GM19324 (cell line): ENCODE data around the gene ARHGEF3.
"Not testable (repeated sequence)": the region's sequence is repeated elsewhere in the genome, so short reads cannot be mapped to it uniquely, and the experiment has no call there.

Source experiments
- ATAC-seq: cut with Tn5 transposase; IDR thresholded peaks from one replicate; pipeline ENCODE4 v1.9.1; 2021; ENCODE audit warnings: mild to moderate bottlenecking, moderate library complexity; ENCODE audit not compliant: unreplicated experiment, low FRiP score

ARHGEF3 gene

GRCh38 chr3:56775445-56775837 lies 26.3 kb downstream of the ARHGEF3 start:
- ATAC-seq: no peak

DNA sequence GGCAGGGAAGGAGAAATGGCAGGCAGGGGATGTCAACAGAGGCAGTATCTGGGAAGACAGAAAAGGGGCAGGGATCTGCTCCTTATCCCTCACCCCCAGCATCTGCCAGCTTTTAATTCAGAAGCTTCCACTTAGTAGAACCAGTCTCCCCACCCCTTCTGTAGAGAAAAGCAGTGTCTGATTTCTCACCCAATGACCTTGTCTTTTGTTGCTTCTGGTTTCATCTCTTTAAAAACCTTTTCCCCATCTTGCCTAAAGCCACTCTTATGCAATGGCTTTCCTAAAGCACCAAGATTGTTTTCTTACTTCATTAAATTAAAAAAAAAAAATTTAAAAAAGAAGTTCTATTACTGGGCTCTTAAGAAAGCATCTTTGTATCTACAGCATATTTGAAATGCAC lies 27.8 kb downstream of the ARHGEF3 start:
- ATAC-seq: no peak

DNA sequence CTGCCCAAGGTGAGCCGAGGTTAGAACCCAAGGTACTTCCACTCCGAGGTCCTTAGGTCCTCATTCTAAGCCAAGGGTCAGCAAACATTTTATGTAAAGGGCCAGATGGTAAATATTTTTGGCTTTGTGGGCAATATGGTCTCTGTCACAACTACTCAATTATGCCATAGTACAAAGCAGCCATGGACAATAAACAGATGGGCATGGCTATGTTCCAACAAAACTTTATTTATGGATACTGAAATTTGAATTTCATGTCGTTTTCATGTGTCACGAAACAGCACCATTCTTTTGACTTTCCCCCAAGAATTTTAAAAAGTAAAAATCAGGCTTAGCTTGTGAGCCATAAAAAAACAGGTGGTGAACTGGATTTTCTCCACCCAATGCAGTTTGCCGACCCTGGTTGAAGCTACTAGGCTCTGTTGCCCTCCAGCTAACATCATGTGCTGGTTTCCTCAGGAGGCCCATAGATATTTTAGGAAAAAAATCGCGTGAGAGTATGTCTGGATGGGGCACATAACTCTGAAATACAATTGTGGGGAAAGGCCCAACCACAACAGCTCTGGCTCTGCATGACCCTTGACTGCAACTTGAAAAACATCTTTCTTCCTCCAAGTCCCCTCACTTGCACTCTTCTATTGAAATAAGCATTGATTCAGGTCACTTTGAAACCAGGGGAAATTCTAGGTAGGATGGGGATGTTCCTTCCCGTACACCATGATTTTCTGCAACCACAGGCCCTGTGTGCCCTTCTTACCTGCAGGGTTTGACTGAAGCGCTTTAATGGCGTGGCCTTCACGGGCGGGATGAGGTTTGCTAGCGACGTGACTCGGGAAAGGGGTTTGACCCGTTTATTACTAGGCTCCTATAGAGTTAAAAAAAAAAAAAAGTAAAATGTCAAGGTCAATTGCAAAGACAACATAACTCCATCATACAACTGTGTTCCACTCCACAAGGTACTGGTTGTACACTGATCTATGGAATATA lies 28.5 kb downstream of the ARHGEF3 start:
- ATAC-seq: no peak

GRCh38 chr3:56771376-56771775 lies 30.4 kb downstream of the ARHGEF3 start:
- no peak for ATAC-seq

DNA sequence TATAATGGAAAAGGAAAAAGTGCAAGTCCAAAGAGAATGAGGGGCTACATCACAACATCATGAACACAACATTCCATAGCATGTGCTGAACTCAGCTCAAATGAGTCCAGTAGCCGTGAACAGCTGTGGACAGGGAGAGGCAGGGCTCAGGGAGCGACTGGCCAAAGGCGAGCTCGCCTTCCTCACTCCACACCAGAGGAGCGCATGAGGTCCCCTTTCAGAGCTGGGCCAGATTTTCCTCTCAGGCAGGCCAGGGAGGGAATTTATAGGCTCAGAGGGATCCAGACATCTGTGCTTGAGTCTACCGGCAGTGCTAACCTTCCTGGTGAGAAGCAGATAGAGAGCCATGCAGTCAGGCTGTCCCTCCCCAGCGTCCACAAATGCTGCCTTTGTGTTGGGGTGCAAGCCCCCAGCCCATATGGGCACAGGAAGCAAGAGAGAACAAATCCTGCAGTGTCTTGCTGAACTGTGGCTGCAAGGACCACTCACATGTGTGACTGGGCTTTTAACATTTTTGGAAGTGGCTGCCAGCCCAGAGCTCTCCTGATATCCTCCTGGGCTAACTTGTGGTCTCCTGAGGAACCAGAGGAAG lies 32.5 kb downstream of the ARHGEF3 start:
- no peak for ATAC-seq

DNA sequence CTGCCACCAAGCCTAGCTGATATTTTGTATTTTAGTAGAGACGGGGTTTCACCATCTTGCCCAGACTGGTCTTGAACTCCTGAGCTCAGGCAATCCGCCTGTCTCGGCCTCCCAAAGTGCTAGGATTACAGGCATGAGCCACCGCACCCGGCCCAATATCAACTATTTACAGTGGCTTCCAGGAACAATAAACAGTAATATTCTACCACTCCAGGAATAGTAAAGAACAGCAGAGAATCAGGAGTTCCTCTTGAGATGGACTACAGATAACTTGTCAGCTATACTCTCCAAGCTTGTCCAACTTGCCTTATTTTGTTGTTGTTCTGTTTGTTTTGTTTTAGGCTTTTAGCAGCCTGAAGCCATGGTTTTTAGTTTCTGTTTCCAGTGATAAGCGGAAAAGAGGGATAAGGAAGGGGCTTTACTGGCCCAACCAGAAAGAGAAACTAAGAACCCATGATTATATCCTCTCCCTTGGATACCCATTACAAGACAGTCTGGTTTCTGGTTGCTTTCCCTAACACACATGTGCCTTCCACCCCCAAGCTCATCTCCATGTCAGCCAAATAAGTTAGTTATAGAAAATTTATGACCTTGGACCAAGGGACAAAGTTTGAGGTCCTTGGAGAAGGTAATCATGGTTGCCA lies 36.7 kb downstream of the ARHGEF3 start:
- ATAC-seq: no peak

DNA sequence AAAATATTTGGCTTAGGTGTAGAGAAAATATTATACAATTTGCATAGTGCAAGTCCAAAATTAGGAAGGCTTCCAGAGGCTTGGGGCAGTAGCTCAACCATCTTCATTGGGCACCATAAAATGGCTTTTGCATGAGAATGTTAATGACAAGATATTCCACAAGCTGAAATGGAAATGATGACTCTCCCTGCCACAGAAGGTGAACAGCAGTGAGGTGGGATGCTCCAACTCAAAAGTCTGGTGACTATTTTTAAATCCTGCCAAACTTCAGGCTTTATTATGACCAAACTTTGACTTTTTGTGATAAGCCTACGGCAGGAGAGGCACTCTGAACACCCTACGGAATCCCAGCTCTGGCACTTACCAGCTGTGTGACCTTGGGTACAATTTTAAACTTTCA lies 37.6 kb downstream of the ARHGEF3 start:
- no peak for ATAC-seq

- no peak for ATAC-seq
Observed at GRCh38 chr3:56763233-56763632, 38.5 kb downstream of the ARHGEF3 start.

GRCh38 chr3:56762718-56763117 lies 39.0 kb downstream of the ARHGEF3 start:
- ATAC-seq: no peak

DNA sequence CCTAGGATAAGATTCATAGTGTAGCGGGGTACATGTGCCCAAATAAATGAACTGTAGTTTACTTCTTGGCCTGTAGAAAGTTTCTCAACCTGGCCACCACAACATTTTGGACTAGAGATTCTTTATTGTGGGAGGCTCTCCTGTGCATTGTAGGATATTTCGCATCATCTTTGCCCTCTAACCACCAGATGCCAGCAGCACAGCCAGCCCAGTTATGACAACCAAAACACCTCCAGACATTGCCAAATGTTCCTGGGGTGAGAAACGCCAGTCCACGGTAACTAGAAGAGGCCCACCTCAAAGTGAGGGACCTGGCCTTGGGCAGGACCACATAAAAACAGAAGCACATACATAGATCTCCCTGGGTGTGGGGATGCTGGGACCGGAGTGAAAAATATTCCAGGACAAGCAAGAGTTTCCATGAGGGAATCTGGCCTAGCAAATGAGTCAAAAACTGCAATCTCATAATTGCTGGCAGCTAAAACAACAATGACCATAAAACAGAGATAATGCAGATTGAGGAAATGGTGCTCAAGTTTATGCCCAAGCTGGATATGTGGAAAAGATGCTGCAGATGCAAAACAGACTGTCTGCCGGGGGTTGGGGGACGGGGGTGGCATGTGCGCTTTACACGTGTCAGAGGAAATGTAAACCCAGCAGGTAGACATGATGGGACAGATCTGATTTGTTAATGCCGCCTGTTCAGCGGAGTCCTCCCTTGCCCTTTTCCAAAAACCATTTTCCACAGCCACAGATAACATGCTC lies 39.7 kb downstream of the ARHGEF3 start:
- no peak for ATAC-seq

DNA sequence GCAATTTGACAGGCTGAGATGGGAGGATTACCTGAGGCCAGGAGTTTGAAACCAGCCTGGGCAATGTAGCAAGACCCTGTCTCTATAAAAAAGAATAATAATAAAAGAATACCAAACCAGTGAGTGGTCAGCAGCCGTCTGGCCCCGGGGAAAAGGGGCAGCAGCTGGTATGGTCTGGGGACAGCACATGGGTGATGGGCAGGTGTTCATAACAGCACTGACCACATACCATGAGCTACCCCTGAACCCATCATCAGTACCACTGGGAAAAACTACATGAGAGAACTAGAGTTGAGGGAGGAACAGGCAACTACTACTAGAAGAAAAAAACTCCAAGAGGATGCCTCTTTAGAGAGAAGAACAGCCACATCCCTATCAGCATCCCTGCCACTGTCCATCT lies 40.7 kb downstream of the ARHGEF3 start:
- ATAC-seq: no peak

- ATAC-seq: no peak
Observed at GRCh38 chr3:56759532-56759931, 42.2 kb downstream of the ARHGEF3 start.

GRCh38 chr3:56758539-56758981 lies 43.2 kb downstream of the ARHGEF3 start:
- ATAC-seq: no peak

DNA sequence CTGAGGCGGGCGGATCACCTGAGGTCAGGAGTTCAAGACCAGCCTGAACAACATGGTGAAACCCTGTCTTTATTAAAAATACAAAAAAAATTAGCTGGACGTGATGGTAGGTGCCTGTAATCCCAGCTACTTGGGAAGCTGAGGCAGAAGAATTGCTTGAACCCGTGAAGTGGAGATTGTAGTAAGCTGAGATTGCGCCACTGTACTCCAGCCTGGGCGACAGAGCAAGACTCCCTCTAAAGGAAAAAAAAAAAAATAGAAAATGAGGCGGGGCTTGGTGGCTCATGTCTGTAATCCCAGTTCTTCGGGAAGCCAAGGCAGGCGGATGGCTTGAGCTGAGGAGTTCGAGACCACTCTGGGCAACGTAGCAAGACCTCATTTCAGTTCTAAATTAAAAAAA lies 43.7 kb downstream of the ARHGEF3 start:
- ATAC-seq: not testable (repeated sequence)

GRCh38 chr3:56754741-56755417 lies 46.9 kb downstream of the ARHGEF3 start:
- ATAC-seq: no peak

DNA sequence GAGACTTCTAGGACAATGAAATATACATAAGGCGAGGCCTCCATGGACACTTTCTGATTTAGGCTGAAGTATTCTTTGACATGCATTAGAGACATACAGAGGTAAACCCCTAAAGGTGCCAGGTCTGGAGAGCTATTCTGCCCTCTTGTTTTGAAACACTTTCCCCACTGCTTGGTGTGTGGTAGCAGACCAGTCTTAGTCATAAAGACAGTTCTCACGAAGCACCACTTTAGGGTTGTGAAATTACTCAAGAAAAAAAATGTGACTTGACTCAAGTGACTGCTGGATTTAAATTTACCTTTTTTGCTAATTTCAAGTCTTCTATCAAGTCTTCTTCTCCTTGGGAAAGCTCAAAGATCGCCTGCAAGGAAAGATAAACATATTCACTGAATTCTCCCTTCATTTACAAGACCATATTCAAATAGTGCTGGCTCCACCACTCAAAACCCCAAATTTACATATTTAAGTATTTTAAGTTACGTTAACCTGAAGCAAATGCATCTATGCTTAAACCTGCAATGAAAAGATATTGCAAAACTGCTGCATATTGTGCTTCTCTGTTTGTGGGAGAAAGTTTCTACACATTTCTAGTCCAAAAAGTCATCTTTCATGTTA lies 48.4 kb downstream of the ARHGEF3 start:
- ATAC-seq: no peak

- ATAC-seq: no peak
Observed at GRCh38 chr3:56751056-56751707, 50.6 kb downstream of the ARHGEF3 start.

DNA sequence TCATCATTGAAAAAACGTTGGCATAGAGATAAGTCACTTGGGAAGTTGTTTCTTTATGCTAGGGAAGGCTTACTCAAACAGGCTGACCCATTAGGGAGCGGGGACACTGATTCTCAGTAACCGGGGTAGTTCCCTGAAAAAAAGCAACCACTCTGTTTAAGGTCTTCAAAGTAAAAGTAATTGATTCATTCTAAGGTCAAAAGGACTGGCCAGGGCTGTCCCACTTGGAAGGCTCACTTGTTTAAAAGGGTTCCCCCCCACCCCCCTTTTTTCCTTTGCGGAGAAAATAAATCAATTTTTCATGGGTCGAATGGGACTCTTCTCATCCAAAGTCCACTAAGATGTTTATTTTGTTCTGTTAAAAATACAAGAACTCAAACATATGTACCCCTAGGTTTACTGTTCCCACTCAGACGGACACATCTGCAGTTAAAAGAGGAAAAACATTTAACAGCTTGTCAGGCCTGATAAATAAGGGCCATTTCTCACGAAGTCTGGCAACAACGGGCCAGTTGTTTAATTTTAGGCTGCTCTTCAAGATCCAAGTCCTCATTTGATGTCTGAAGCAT lies 53.0 kb downstream of the ARHGEF3 start:
- ATAC-seq: no peak

- no peak for ATAC-seq
Observed at GRCh38 chr3:56747150-56747549, 54.6 kb downstream of the ARHGEF3 start.
